Measurements from ENCODE around the gene FBXO31. TPM values are rescaled to one million over a fixed set of nuclear protein-coding genes. Genes with fewer than 3 reads are reported as not detected.
A peak's percentile ranks its signal among the peaks of the same experiment; 100 is the strongest.
"Not testable (repeated sequence)": the region's sequence is repeated elsewhere in the genome, so short reads cannot be mapped to it uniquely, and the experiment has no call there.

FBXO31 gene
- total and polyA plus RNA-seq, 2 experiments from 2014 or later: 16.5 to 28.9 TPM

DNA sequence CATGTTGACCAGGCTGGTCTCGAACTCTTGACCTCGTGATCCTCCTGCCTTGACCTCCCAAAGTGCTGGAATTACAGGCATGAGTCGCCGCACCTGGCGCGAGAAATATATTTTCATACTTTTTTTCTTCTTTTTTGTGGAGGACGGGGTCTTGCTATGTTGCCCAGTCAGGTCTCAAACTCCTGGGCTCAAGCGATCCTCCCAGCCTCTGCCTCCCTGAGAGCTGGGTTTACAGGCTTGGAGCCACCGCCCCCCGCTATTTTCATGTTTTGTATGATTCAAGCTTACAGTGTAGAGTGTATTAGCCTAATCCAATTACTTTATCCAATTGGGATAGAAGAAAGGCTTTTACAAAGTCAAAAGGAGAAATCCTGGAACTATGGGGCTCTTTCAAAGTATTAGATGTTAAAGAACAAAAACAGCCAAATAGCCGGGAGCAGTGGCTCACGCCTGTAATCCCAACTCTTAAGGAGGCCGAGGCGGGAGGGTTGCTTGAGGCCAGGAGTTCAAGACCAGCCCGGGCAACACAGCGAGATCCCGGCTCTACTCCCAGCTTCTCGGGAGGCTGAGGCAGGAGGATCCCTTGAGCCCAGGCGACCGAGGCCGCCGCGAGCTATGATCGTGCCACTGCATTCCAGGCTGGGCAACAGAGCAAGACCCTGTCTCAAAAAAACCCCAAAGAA, 7.2 kb upstream of the FBXO31 start:
- WGBS (ENCODE audit: low lambda C conversion rate, missing lambda C conversion rate): 96% methylated on average over 24 of the region's 24 CpGs
- no peak for DNase-seq (ENCODE audit: low spot score)
- peak overlapping the region; percentile 98 for H3K27ac ChIP-seq
- no peak for TF ChIP-seq EZH2 (IDR thresholded peaks at IDR 0.05; ENCODE audit: borderline replicate concordance)
- TF ChIP-seq, protein P1, sequence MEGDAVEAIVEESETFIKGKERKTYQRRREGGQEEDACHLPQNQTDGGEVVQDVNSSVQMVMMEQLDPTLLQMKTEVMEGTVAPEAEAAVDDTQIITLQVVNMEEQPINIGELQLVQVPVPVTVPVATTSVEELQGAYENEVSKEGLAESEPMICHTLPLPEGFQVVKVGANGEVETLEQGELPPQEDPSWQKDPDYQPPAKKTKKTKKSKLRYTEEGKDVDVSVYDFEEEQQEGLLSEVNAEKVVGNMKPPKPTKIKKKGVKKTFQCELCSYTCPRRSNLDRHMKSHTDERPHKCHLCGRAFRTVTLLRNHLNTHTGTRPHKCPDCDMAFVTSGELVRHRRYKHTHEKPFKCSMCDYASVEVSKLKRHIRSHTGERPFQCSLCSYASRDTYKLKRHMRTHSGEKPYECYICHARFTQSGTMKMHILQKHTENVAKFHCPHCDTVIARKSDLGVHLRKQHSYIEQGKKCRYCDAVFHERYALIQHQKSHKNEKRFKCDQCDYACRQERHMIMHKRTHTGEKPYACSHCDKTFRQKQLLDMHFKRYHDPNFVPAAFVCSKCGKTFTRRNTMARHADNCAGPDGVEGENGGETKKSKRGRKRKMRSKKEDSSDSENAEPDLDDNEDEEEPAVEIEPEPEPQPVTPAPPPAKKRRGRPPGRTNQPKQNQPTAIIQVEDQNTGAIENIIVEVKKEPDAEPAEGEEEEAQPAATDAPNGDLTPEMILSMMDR (IDR thresholded peaks at IDR 0.05; ENCODE audit: poor library complexity): no peak
- TF ChIP-seq EZH2phosphoT487 (IDR thresholded peaks at IDR 0.05; ENCODE audit: low read depth, severe bottlenecking, unreplicated experiment): no peak
- H2AFZ ChIP-seq: peak overlapping the region; percentile 25
- H3K27me3 ChIP-seq: no peaks in the 10 kb centered on the region
- H3K9me3 ChIP-seq (ENCODE audit: low read depth): no peaks in the 10 kb centered on the region
- H3K4me2 ChIP-seq: peak overlapping the region; percentile 87
- no peaks in the 10 kb centered on the region for H3K36me3 ChIP-seq (replicated peaks; ENCODE audit: insufficient read depth, low read depth)
- H3K4me1 ChIP-seq (ENCODE audit: insufficient read depth): peaks cover 25% of the 10 kb centered on the region
- H3K79me2 ChIP-seq: peaks cover 30% of the 10 kb centered on the region
- peak overlapping the region; percentile 41 for H3K4me3 ChIP-seq
- H3K9me2 ChIP-seq (replicated peaks; ENCODE audit: insufficient read depth): no peaks in the 10 kb centered on the region
- peaks cover 29% of the 10 kb centered on the region for H4K20me1 ChIP-seq (ENCODE audit: insufficient read depth, poor library complexity, severe bottlenecking)

DNA sequence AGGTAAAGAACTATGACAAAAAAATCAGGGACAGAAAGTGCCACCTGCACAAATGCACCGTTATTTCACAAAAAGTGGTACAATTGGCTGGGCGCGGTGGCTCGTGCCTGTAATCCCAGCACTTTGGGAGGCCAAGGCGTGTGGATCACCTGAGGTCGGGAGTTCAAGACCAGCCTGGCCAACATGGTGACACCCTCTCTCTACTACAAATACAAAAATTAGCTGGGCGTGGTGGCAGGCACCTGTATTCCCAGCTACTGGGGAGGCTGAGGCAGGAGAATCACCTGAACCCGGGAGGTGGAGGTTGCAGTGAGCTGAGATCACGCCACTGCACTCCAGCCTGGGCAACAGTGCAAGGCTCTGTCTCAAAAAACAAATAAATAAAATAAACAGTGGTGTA, 6.3 kb upstream of the FBXO31 start:
- peaks cover 24% of the 10 kb centered on the region for H3K4me1 ChIP-seq (ENCODE audit: insufficient read depth)
- not testable (repeated sequence) for H3K36me3 ChIP-seq (replicated peaks; ENCODE audit: insufficient read depth, low read depth); H3K27me3 ChIP-seq; H3K27ac ChIP-seq; H3K4me3 ChIP-seq; H2AFZ ChIP-seq; H3K9me3 ChIP-seq (ENCODE audit: low read depth); H3K9me2 ChIP-seq (replicated peaks; ENCODE audit: insufficient read depth); DNase-seq (ENCODE audit: low spot score); H3K4me2 ChIP-seq
- WGBS (ENCODE audit: low lambda C conversion rate, missing lambda C conversion rate): 95% methylated on average over 9 of the region's 9 CpGs
- peaks cover 21% of the 10 kb centered on the region for H3K79me2 ChIP-seq
- H4K20me1 ChIP-seq (ENCODE audit: insufficient read depth, poor library complexity, severe bottlenecking): peaks cover 21% of the 10 kb centered on the region

DNA sequence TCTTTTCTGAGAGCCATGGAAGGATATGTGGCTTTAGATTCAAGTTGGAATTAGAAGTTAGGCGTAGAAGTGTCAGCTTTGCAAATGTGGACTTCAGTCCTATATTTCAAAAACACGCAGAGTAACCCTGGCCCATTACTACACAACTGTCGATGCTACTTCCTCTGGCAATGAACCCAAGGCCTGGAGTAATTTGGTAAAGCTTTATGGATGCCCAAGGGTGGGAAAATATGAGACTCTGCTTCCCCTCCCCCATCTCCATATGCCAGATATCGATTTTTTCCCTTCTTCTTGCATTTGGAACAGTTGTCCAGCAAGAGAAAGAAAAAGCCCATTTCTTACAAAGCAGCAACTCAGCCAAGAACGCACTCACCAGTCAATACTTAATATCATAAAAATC, 5.7 kb upstream of the FBXO31 start:
- Histone ChIP-seq H4K20me1 (ENCODE audit: insufficient read depth, poor library complexity, severe bottlenecking) (peaks cover 14% of the 10 kb centered on the region), H3K36me3 (replicated peaks; ENCODE audit: insufficient read depth, low read depth) (no peaks in the 10 kb centered on the region), H3K79me2 (peaks cover 15% of the 10 kb centered on the region), H3K27me3 (no peaks in the 10 kb centered on the region), H3K9me3 (ENCODE audit: low read depth) (no peaks in the 10 kb centered on the region), H3K4me1 (ENCODE audit: insufficient read depth) (peaks cover 21% of the 10 kb centered on the region), H3K27ac (peak overlapping the region; percentile 80), H3K4me2 (no peak overlapping the region), H3K9me2 (replicated peaks; ENCODE audit: insufficient read depth) (no peaks in the 10 kb centered on the region), H2AFZ (no peak overlapping the region), H3K4me3 (no peak overlapping the region)
- WGBS (ENCODE audit: low lambda C conversion rate, missing lambda C conversion rate): 92% methylated on average over 5 of the region's 5 CpGs
- TF ChIP-seq, protein P1 (IDR thresholded peaks at IDR 0.05; ENCODE audit: poor library complexity): no peak
- no peak for TF ChIP-seq EZH2 (IDR thresholded peaks at IDR 0.05; ENCODE audit: borderline replicate concordance)
- no peak for TF ChIP-seq EZH2phosphoT487 (IDR thresholded peaks at IDR 0.05; ENCODE audit: low read depth, severe bottlenecking, unreplicated experiment)
- no peak for DNase-seq (ENCODE audit: low spot score)

DNA sequence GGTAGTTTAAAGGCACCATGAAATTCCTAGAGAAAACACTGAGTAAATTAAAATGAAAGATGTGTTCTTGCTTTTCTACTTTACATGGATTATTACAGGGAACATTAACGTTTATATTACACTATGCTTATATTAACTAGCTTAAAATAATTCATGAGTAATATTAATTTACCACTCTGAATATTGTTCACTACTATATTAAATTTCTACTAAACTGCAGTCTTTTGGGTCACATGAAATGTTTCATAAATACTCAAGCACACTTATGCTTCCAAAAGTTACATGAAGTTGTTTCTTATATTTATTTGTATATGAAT, 5.2 kb upstream of the FBXO31 start:
- no peak overlapping the region for H3K4me3 ChIP-seq
- no peaks in the 10 kb centered on the region for H3K27me3 ChIP-seq
- H3K4me2 ChIP-seq: peak overlapping the region; percentile 46
- no peaks in the 10 kb centered on the region for H3K9me3 ChIP-seq (ENCODE audit: low read depth)
- TF ChIP-seq EZH2phosphoT487 (IDR thresholded peaks at IDR 0.05; ENCODE audit: low read depth, severe bottlenecking, unreplicated experiment): no peak
- TF ChIP-seq, protein P1 (IDR thresholded peaks at IDR 0.05; ENCODE audit: poor library complexity): no peak
- TF ChIP-seq EZH2 (IDR thresholded peaks at IDR 0.05; ENCODE audit: borderline replicate concordance): no peak
- peaks cover 16% of the 10 kb centered on the region for H3K4me1 ChIP-seq (ENCODE audit: insufficient read depth)
- no peaks in the 10 kb centered on the region for H3K9me2 ChIP-seq (replicated peaks; ENCODE audit: insufficient read depth)
- H3K79me2 ChIP-seq: peaks cover 11% of the 10 kb centered on the region
- 55% methylated on average over 1 of the region's 1 CpG for WGBS (ENCODE audit: low lambda C conversion rate, missing lambda C conversion rate)
- peak overlapping the region; percentile 80 for H3K27ac ChIP-seq
- no peaks in the 10 kb centered on the region for H3K36me3 ChIP-seq (replicated peaks; ENCODE audit: insufficient read depth, low read depth)
- DNase-seq (ENCODE audit: low spot score): no peak
- H4K20me1 ChIP-seq (ENCODE audit: insufficient read depth, poor library complexity, severe bottlenecking): peaks cover 9% of the 10 kb centered on the region
- no peak overlapping the region for H2AFZ ChIP-seq
